Glutamatergic neuron (in vitro differentiated cells): ENCODE results near the gene SOX10. TPM values are rescaled to one million over a fixed set of nuclear protein-coding genes. Genes with fewer than 3 reads are reported as not detected.

Experiments
- DNase-seq: peaks from one replicate; pipeline ENCODE4 v3.0.0; 2022
- H3K27ac Mint-ChIP-seq: one replicate; pipeline ENCODE4 v1.8.0; 2020; ENCODE audit warnings: mild to moderate bottlenecking, mixed read lengths, inconsistent platforms; ENCODE audit not compliant: unreplicated experiment
- H3K27me3 Mint-ChIP-seq: one replicate; pipeline ENCODE4 v1.8.0; 2020; ENCODE audit warnings: mild to moderate bottlenecking, moderate library complexity, mixed read lengths, inconsistent platforms; ENCODE audit not compliant: unreplicated experiment
- H3K36me3 Mint-ChIP-seq: one replicate; pipeline ENCODE4 v1.8.0; 2020; ENCODE audit warnings: mild to moderate bottlenecking, mixed read lengths, inconsistent platforms; ENCODE audit not compliant: unreplicated experiment
- H3K4me1 Mint-ChIP-seq: one replicate; pipeline ENCODE4 v1.8.0; 2020; ENCODE audit warnings: mild to moderate bottlenecking, low read depth, mixed read lengths, inconsistent platforms; ENCODE audit not compliant: unreplicated experiment
- H3K4me3 Mint-ChIP-seq: one replicate; pipeline ENCODE4 v1.8.0; 2020; ENCODE audit warnings: mild to moderate bottlenecking, mixed read lengths, inconsistent platforms; ENCODE audit not compliant: unreplicated experiment
- H3K9me3 Mint-ChIP-seq: one replicate; pipeline ENCODE4 v1.8.0; 2020; ENCODE audit warnings: mild to moderate bottlenecking, moderate library complexity, mixed read lengths, inconsistent platforms; ENCODE audit not compliant: unreplicated experiment
- total RNA-seq: library from RNA; stranded (reverse); fragmentation: NEBNext Ultra II Directional; extraction: Animal tissue kit (Norgen Biotek cat#: 25700); gene quantifications from one replicate; pipeline ENCODE4 v1.2.1, GENCODE V29; 2021; ENCODE audit not compliant: unreplicated experiment
- TF ChIP-seq, protein P1 (sequence below): fragments of 200-600 bp; sonication (generic); IDR thresholded peaks from one replicate; pipeline ENCODE4 v1.5.0; 2021; ENCODE audit not compliant: partially characterized antibody, unreplicated experiment

Gene SOX10
- total RNA-seq, 1 donor from 2014 or later = not detected

DNA sequence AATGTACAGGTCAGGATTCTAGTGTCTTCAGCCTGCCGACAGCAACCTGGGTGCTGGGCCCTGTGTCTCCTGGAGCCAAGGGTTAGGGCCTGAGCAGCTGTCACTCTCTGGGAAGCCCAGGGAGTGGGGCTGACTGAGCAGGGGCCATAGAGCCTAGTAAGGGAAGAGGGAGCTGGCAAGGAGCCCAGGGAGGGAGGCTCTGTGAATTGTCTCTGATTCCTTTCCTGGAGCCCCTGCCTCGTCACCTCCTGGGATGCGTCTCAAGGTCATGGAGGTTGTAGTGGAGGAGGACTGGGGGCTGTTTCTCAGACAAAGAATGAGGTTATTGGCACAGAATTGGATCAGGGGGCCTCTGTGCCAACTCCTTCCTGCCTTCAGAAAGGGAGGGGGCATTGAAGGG, 11.8 kb downstream of the SOX10 start:
- no peaks in the 10 kb centered on the region for H3K27me3 Mint-ChIP-seq
- no peak for DNase-seq
- TF ChIP-seq, protein P1, sequence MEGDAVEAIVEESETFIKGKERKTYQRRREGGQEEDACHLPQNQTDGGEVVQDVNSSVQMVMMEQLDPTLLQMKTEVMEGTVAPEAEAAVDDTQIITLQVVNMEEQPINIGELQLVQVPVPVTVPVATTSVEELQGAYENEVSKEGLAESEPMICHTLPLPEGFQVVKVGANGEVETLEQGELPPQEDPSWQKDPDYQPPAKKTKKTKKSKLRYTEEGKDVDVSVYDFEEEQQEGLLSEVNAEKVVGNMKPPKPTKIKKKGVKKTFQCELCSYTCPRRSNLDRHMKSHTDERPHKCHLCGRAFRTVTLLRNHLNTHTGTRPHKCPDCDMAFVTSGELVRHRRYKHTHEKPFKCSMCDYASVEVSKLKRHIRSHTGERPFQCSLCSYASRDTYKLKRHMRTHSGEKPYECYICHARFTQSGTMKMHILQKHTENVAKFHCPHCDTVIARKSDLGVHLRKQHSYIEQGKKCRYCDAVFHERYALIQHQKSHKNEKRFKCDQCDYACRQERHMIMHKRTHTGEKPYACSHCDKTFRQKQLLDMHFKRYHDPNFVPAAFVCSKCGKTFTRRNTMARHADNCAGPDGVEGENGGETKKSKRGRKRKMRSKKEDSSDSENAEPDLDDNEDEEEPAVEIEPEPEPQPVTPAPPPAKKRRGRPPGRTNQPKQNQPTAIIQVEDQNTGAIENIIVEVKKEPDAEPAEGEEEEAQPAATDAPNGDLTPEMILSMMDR = no peak
- H3K36me3 Mint-ChIP-seq = no peaks in the 10 kb centered on the region
- peaks cover 7% of the 10 kb centered on the region for H3K4me1 Mint-ChIP-seq
- H3K4me3 Mint-ChIP-seq = no peak overlapping the region
- H3K27ac Mint-ChIP-seq = no peak overlapping the region
- H3K9me3 Mint-ChIP-seq = peaks cover 2% of the 10 kb centered on the region

- no peak for DNase-seq
- no peak overlapping the region for H3K27ac Mint-ChIP-seq
- TF ChIP-seq, protein P1 = no peak
- no peaks in the 10 kb centered on the region for H3K27me3 Mint-ChIP-seq
- H3K9me3 Mint-ChIP-seq = peaks cover 2% of the 10 kb centered on the region
- H3K36me3 Mint-ChIP-seq = no peaks in the 10 kb centered on the region
- H3K4me3 Mint-ChIP-seq = no peak overlapping the region
- H3K4me1 Mint-ChIP-seq = peaks cover 7% of the 10 kb centered on the region
Measured at GRCh38 chr22:37971475-37972434, 12.6 kb downstream of the SOX10 start.

DNA sequence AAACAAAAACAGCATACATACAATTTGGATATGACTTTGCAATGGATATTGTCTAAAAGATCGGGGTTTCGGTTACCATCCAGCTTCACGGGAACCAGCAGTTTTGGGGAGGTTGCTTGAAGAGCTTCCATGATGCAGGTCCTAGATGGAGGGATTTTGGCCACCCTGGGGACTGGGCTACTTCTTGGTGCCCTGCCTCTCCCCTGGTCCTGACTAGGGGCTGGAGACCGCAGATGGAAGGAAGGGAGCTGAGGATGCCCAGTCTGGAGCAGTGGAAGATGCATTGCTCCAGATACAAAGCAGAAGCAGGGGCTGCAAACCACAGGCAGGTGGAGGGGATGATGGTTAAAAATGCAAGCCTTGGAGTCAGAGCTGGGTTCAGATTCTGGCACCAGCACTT, 13.5 kb downstream of the SOX10 start:
- Mint-ChIP-seq H3K4me3 (no peak overlapping the region), H3K36me3 (no peaks in the 10 kb centered on the region), H3K27ac (no peak overlapping the region), H3K4me1 (peaks cover 7% of the 10 kb centered on the region), H3K9me3 (peaks cover 2% of the 10 kb centered on the region), H3K27me3 (no peaks in the 10 kb centered on the region)
- TF ChIP-seq, protein P1 = no peak
- no peak for DNase-seq

GRCh38 chr22:37968452-37969251, 15.7 kb downstream of the SOX10 start:
- TF ChIP-seq, protein P1 = no peak
- Mint-ChIP-seq H3K4me3 (no peak overlapping the region), H3K9me3 (peaks cover 2% of the 10 kb centered on the region), H3K36me3 (no peaks in the 10 kb centered on the region), H3K4me1 (peaks cover 7% of the 10 kb centered on the region), H3K27me3 (no peaks in the 10 kb centered on the region), H3K27ac (no peak overlapping the region)
- DNase-seq = no peak
